Fibroblast of lung (primary cell): ENCODE data around the gene ZNF429.

ENCODE experiments used
- EZH2 ChIP-seq: IDR thresholded peaks from 2 replicates; pipeline ENCODE4 v1.5.1; 2012; ENCODE audit warnings: low read length, control low read depth, mild to moderate bottlenecking; ENCODE audit errors: missing control alignments
- TF ChIP-seq, protein P1 (sequence below), 2 donors: IDR thresholded peaks in 1 of 2; conservative IDR thresholded peaks in 1 of 2; 1 replicate in 1 of 2; 2 replicates in 1 of 2; pipeline ENCODE4 v1.5.1; 2011 to 2012; ENCODE audit warnings: low read length in 2 of 2, control low read depth in 1 of 2, inconsistent platforms in 1 of 2, low read depth in 1 of 2, mild to moderate bottlenecking in 1 of 2

DNA sequence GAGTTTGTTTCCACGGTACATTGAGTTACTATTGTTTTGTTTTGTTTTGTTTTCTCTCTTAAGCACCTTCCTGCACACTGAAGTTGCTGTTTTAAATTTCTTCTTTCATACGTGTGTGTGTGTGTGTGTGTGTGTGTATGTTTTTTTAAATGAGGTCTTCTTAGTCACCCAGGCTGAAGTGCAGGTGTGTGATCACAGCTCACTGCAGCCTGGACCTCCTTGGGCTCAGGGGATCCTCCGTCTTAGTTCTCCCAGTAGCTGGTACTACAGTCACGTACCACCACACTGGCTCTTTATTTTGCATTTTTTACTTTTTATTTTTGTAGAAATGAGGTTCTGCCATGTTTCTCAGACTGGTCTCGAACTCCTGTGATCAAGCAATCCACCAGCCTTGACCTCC, 20.8 kb upstream of the ZNF429 start:
- TF ChIP-seq, protein P1, sequence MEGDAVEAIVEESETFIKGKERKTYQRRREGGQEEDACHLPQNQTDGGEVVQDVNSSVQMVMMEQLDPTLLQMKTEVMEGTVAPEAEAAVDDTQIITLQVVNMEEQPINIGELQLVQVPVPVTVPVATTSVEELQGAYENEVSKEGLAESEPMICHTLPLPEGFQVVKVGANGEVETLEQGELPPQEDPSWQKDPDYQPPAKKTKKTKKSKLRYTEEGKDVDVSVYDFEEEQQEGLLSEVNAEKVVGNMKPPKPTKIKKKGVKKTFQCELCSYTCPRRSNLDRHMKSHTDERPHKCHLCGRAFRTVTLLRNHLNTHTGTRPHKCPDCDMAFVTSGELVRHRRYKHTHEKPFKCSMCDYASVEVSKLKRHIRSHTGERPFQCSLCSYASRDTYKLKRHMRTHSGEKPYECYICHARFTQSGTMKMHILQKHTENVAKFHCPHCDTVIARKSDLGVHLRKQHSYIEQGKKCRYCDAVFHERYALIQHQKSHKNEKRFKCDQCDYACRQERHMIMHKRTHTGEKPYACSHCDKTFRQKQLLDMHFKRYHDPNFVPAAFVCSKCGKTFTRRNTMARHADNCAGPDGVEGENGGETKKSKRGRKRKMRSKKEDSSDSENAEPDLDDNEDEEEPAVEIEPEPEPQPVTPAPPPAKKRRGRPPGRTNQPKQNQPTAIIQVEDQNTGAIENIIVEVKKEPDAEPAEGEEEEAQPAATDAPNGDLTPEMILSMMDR (conservative IDR thresholded peaks at IDR 0.05 in 1 of 2, IDR thresholded peaks at IDR 0.05 in 1 of 2; ENCODE audit: low read depth in 1 of 2, low read length in 2 of 2), result no peak
- no peak for TF ChIP-seq EZH2
